Rectal smooth muscle tissue (tissue), 1 donor: ENCODE results near the gene KCNG1.
"Not testable (repeated sequence)": the region's sequence is repeated elsewhere in the genome, so short reads cannot be mapped to it uniquely, and the experiment has no call there.

Experiments used
- H3K27ac ChIP-seq: one replicate; pipeline ENCODE4 v1.7.0; 2013; ENCODE audit warnings: low read depth, low read length, inconsistent platforms
- H3K27me3 ChIP-seq: one replicate; pipeline ENCODE4 v1.7.0; 2013; ENCODE audit warnings: low read length; ENCODE audit not compliant: control insufficient read depth, insufficient read depth
- H3K36me3 ChIP-seq: one replicate; pipeline ENCODE4 v1.7.0; 2013; ENCODE audit warnings: low read length; ENCODE audit not compliant: control insufficient read depth, insufficient read depth
- H3K4me1 ChIP-seq: one replicate; pipeline ENCODE4 v1.7.0; 2013; ENCODE audit warnings: low read length; ENCODE audit not compliant: control insufficient read depth, insufficient read depth
- H3K4me3 ChIP-seq: one replicate; pipeline ENCODE4 v1.7.0; 2013; ENCODE audit warnings: low read length
- H3K9ac ChIP-seq: one replicate; pipeline ENCODE4 v1.7.0; 2013; ENCODE audit warnings: low read length

KCNG1 gene

DNA sequence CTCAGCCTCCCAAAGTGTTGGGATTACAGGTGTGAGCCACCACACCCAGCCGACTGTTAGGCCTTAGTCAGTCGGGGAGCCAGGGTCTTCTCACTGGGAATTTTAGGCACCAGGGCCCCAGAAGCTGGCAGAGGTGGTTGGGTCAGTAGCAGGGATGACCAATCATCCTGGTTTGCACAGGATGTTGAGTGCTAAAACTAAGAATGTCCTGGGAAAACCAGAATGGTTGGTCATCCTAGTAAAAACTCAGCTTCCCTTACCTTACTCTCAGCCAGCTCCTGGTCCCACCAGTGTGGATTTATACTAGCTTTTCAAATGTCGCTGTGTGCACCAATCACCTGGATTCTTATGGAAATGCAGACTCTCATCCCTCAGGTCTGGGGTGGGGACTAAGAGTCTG, 31.8 kb downstream of the KCNG1 start:
- Histone ChIP-seq H3K9ac (no peak overlapping the region), H3K4me1 (no peaks in the 10 kb centered on the region), H3K4me3 (no peak overlapping the region), H3K27ac (no peak overlapping the region), H3K27me3 (no peaks in the 10 kb centered on the region), H3K36me3 (no peaks in the 10 kb centered on the region)

DNA sequence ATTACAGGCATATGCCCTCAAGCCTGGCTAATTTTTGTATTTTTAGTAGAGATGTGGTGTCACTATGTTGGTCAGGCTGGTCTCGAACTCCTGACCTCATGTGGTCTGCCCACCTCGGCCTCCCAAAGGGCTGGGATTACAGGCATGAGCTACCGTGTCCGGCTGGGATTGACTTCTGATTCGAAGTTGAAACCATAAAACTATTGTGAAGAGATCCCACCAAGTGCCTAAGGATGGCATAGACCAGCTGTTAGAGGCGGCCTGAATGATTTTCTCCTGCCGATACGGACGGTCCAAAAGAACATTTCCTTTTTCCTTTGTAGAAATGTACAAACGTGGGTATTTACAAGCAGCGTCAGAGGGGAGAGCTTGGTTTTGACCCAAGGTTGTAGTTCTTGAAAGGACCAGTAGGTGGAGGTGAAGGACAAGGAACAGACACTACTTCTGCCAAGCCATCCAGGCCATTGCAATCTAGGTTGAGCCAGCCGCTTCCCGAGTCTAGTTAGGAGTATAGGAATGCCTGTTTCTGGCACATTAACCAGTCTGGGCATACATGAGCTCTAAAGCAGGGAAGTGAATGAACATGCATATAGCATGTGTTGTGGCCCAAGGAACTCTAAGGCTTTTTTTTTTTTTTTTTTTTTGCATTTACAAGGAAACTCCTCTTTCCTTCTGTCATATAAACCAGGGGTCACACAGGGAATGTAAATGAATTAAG, 35.3 kb downstream of the KCNG1 start:
- Histone ChIP-seq H3K9ac (no peak overlapping the region), H3K4me1 (no peaks in the 10 kb centered on the region), H3K27me3 (no peaks in the 10 kb centered on the region), H3K36me3 (no peaks in the 10 kb centered on the region), H3K27ac (no peak overlapping the region), H3K4me3 (no peak overlapping the region)

DNA sequence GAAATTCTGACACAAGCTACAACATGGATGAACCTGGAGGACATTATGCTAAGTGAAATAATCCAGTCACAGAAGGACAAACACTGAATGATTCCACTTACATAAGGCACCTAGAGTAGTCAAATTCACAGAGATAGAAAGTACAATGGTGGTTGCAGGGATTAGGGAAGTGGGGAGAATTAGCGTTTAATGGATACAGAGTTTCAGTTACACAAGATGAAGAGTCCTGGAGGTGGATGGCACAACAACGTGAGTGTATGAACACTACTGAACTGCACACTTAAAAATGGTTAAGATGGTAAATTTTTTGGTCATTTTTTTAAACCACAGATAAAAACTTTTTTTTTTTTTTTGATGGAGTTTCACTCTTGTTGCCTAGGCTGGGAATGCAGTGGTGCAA, 39.6 kb downstream of the KCNG1 start:
- no peaks in the 10 kb centered on the region for H3K27me3 ChIP-seq
- H3K36me3 ChIP-seq = no peaks in the 10 kb centered on the region
- no peak overlapping the region for H3K27ac ChIP-seq
- no peaks in the 10 kb centered on the region for H3K4me1 ChIP-seq
- H3K9ac ChIP-seq = no peak overlapping the region
- H3K4me3 ChIP-seq = no peak overlapping the region

- H3K4me3 ChIP-seq = no peak overlapping the region
- H3K27me3 ChIP-seq = no peaks in the 10 kb centered on the region
- H3K27ac ChIP-seq = no peak overlapping the region
- no peaks in the 10 kb centered on the region for H3K36me3 ChIP-seq
- H3K4me1 ChIP-seq = no peaks in the 10 kb centered on the region
- no peak overlapping the region for H3K9ac ChIP-seq
These were observed 40.5 kb downstream of the KCNG1 start for GRCh38 chr20:50982363-50982762.

- Histone ChIP-seq H3K4me3 (no peak overlapping the region), H3K27ac (no peak overlapping the region), H3K4me1 (no peaks in the 10 kb centered on the region), H3K36me3 (no peaks in the 10 kb centered on the region), H3K27me3 (no peaks in the 10 kb centered on the region), H3K9ac (no peak overlapping the region)
These were observed 41.2 kb downstream of the KCNG1 start for GRCh38 chr20:50981714-50982048.

- no peaks in the 10 kb centered on the region for H3K27me3 ChIP-seq
- no peaks in the 10 kb centered on the region for H3K36me3 ChIP-seq
- no peak overlapping the region for H3K9ac ChIP-seq
- H3K4me1 ChIP-seq = no peaks in the 10 kb centered on the region
- H3K27ac ChIP-seq = no peak overlapping the region
- H3K4me3 ChIP-seq = no peak overlapping the region
These were observed 41.8 kb downstream of the KCNG1 start for GRCh38 chr20:50980851-50981713.

DNA sequence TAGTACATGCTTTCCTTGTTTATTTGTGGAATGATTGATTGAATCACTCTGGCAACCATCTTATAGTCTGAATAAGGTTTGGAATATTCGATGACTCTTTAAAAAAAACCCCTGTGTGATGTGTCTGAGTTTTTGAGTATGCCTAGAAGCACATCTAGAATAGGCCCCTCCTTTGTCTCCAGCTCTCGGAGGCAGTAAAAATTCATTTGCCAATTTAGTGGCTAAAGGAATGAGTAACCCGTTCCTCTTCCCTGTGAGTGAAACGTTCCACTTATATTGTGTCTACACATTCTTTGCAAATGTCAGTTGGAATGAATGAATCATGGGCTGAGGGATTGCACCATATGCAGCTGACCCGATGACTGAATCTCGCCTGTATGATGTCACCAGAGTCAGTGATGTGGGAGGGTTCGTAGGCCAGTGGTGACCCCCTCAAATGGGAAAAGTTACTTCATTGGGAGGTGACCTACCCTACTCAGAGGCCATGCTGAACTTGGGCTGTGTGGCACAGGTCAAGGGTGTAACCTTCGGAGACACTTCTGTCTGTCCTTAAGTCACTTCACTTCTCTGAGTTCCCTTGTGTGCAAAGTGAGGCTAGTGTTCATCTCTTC, 42.7 kb downstream of the KCNG1 start:
- Histone ChIP-seq H3K4me3 (no peak overlapping the region), H3K9ac (no peak overlapping the region), H3K36me3 (no peaks in the 10 kb centered on the region), H3K27me3 (no peaks in the 10 kb centered on the region), H3K4me1 (no peaks in the 10 kb centered on the region), H3K27ac (no peak overlapping the region)

DNA sequence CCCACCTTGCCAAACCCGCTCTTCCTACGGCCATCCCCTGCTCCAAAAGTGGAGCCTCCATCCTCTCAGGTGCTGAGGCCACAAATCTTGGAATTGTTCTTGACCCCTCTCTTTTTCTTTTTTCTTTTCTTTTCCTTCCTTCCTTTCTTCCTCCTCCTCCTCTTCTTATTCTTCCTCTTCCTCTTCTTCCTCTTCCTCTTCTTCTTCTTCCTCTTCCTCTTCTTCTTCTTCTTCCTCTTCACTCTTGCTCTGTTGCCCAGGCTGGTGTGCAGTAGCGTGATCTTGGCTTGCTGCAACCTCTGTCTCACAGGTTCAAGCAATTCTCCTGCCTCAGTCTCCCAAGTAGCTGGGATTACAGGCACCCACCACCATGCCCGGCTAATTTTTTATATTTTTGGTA, 44.4 kb downstream of the KCNG1 start:
- not testable (repeated sequence) for H3K9ac ChIP-seq, H3K27me3 ChIP-seq

GRCh38 chr20:50977066-50978021, 45.6 kb downstream of the KCNG1 start:
- no peaks in the 10 kb centered on the region for H3K27me3 ChIP-seq

More for the DNA sequence above, 44.4 kb downstream of the KCNG1 start:
- not testable (repeated sequence) for H3K4me3 ChIP-seq, H3K36me3 ChIP-seq, H3K27ac ChIP-seq, H3K4me1 ChIP-seq

DNA sequence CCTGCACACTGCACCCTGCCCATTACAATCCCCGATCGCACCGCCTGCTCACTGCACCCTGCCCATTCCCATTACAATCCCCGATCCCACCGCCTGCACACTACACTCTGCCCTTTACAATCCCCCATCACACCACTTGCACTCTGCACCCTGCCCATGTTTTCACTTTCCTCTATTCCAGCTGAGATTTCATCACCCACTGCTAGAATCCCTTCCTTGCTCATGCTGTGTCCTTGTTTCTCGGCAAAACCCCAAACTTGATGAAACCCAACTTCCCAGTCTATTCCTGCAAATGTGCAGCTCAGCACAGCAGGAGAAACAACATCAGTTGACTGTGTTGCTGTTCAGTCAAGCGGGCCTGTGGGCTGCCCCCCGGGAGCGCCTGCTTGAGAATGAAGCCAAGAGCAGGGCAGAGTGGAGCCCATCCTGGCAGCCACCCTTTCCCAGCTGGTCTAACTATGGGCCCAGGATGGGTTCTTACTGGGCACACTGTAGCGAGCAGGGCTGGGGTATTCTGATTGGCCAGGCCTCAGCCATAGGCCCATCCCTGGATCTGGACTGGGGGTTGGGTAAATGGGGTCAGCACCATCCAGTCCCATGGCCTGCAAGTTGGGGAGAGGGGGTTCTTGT, 47.1 kb downstream of the KCNG1 start:
- Histone ChIP-seq H3K36me3 (no peaks in the 10 kb centered on the region), H3K27ac (no peak overlapping the region), H3K4me3 (no peak overlapping the region), H3K27me3 (no peaks in the 10 kb centered on the region), H3K4me1 (no peaks in the 10 kb centered on the region), H3K9ac (no peak overlapping the region)

More at GRCh38 chr20:50977066-50978021, 45.6 kb downstream of the KCNG1 start:
- Histone ChIP-seq H3K4me3 (no peak overlapping the region), H3K27ac (no peak overlapping the region), H3K9ac (no peak overlapping the region), H3K36me3 (no peaks in the 10 kb centered on the region), H3K4me1 (no peaks in the 10 kb centered on the region)

GRCh38 chr20:50969912-50970311, 53.0 kb downstream of the KCNG1 start:
- H3K27me3 ChIP-seq = no peaks in the 10 kb centered on the region
- H3K9ac ChIP-seq = no peak overlapping the region
- no peak overlapping the region for H3K27ac ChIP-seq
- no peaks in the 10 kb centered on the region for H3K36me3 ChIP-seq
- H3K4me3 ChIP-seq = no peak overlapping the region
- no peaks in the 10 kb centered on the region for H3K4me1 ChIP-seq
